ENCODE measurements around the gene NEURL3. TPM values are rescaled to one million over a fixed set of nuclear protein-coding genes. Genes with fewer than 3 reads are reported as not detected.
A peak's percentile ranks its signal among the peaks of the same experiment; 100 is the strongest.
"Not testable (repeated sequence)": the region's sequence is repeated elsewhere in the genome, so short reads cannot be mapped to it uniquely, and the experiment has no call there.

NEURL3 gene
- polyA plus RNA-seq (ENCODE audit: insufficient read depth in 1 of 5, insufficient read length in 5 of 5, low replicate concordance in 1 of 5), result under 1 TPM; 0.18 to 0.53 (median 0.25) TPM
- long read RNA-seq, donor 1, result 0 reads
- long read RNA-seq, donor 2, result 0 reads
- long read RNA-seq, donor 3, result 0 reads
- long read RNA-seq, donor 4, result 0 reads
- long read RNA-seq, donor 5, result 0 reads
- long read RNA-seq, donor 6, result 0 reads
- long read RNA-seq, donor 7, result 0 reads
- long read RNA-seq, donor 8, result 0 reads

DNA sequence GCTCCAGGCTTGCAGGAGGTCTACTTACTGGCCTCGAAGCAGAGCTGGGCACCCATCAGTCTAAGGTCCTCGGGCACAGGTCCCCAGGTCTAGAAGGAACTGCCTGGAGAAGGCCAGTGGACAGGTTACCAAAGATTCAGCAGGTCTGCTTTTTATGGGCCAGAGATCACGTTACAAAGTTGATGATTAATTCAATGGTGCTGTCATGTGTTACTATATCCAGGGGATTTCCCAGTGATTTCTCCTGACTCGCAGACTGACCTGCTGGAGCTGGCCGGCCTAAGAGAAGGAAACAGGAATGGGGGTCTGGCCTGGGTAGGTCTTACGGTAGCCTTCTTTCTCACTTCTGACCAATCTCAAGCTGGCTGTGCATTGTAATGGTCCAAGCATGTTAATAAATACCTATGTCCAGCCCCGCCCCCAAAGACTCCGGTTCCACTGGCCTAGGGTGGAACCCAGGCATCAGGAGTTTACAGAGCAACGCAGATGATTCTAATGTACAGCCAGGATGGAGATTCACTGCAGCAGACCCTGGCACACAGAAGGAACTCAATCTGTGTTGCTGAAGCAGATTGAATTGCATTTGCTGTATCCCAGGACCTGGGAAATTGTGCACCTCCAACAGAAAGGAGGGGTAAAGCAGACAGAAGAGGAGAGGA is at the start of gene NEURL3:
Gene NEURL3 (minus strand): TSS at position 127 of the 659 bp plus-strand sequence. CDS start 71 bp downstream, at position 56.
- no peak for DNase-seq

DNA sequence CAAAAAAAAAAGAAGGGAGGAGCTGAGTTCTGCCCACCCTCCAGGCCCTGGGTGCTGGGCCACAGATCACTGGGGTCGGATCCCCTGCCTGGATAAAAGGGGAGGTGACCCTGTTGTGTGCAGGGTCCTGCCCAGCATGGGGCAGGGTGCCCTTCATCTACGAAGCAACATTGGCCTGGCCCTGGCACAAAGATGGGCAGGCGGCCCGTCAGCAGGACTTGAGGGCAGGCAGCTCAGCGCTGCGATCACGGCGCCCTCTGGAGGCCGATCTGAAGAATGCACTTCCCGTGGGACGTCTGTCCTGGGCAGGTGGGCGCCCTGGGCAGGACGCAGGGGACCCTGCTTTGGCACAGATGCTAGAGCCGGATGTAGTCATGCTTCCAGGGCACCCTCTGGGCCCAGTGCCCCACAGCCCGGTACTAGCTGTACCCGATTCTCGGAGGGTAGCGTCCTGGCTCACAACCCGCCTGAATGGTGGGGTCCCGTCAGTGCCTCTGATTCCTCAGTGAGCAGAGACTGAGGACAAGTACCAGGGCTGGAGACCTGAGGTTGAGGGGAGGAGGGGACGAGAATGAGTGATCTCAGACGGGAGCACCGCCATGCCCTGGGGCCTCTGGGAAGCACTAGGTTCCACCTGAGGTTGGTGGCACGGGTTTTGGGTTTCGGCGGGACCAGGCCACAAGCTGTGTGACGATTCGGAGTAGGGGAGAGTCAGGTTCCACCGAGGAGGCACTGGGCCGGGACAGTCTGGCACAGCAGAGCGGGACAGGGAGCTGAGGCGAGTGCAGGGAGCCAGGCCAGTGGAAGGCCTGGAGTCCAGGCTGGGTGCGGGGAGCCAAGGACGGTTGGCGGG is 49.4 kb upstream of the NEURL3 start:
- peak in 1 of 2 donors; percentile 53 for DNase-seq

DNA sequence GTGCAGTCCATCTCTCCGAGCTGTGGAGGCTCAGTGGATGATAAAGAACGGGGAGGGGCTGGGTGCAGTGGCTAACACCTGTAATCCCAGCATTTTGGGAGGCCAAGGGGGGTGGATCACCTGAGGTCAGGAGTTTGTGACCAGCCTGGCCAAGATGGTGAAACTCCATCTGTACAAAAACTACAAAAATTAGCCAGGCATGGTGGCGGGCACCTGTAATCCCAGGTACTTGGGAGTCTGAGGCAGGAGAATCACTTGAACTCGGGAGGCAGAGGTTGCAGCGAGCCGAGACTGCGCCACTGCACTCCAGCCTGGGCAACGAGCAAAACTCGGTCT is 48.8 kb upstream of the NEURL3 start:
- not testable (repeated sequence) for DNase-seq

- no peak for DNase-seq
These were observed 48.2 kb upstream of the NEURL3 start for GRCh38 chr2:96553176-96553956.

DNA sequence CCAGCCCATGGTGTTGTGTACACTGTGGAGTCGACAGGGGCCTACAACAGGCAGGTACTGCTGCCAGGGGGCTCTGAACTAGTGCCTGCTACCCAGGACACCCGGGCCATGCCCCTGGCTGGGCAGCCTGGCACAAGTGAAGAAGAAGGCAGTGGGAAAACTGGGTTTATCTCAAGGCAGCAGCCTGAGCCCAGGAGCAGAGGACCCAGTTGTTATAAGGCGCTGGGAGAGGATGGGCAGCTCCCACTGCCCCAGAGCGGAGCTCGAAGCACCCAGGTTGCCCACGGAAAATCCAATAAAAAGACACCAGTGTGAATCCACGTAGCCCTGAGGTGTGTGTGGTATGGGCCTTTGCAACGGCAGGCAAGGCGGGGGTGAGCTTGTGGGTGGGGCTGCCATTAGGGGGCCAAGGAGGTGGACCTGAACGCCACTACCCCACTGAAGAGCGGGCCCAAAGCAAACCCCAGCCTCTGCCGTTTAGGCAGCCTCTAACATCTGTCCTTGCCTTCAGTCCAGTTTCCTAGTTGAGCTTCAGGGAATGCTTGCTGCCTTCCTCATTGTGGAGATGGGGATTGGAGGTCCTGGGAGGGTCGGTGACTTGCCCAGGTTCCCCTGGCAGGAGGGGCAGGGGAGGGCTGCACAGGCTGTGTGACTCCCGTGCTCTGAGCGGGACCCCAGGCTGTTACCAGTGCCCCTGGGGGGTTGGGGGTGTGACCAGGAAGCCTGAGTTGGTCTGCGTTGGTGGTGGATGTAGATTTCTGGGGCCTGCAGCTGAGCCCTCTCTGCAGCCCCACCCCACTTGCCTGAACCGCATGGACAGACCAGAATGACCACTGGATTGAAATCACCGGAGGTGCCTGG is 47.4 kb upstream of the NEURL3 start:
- no peak for DNase-seq

GRCh38 chr2:96551605-96552314 is 46.6 kb upstream of the NEURL3 start:
- no peak for DNase-seq

GRCh38 chr2:96550787-96551604 is 45.8 kb upstream of the NEURL3 start:
- no peak for DNase-seq

- DNase-seq, result no peak
These were observed 45.0 kb upstream of the NEURL3 start for GRCh38 chr2:96549967-96550786.

- DNase-seq, result no peak
These were observed 44.3 kb upstream of the NEURL3 start for GRCh38 chr2:96549466-96549785.

GRCh38 chr2:96548558-96549465 is 43.7 kb upstream of the NEURL3 start:
- DNase-seq, result no peak

GRCh38 chr2:96547731-96548171 is 42.6 kb upstream of the NEURL3 start:
- no peak for DNase-seq

DNA sequence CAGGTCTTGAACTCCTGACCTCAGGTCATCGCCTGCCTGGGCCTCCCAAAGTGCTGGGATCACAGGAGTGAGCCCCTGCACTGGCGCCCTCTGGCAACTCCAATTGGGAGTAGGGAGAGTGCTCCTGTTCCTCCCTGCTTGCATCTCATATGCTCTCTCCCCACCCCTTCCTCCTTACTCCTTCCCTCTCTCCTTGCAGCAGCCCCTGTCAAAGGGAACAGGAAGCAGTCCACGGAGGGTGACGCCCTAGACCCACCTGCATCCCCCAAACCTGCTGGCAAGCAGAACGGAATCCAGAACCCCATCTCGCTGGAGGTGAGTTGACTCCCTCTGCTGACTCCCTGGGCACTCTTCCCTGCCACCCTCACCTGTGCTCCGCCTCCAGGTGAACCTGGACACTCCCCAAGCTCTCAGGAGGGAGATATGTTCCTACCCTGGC is 42.1 kb upstream of the NEURL3 start:
- no peak for DNase-seq

- no peak for DNase-seq
These were observed 41.6 kb upstream of the NEURL3 start for GRCh38 chr2:96546797-96547196.

GRCh38 chr2:96546321-96546720 is 41.2 kb upstream of the NEURL3 start:
- no peak for DNase-seq

DNA sequence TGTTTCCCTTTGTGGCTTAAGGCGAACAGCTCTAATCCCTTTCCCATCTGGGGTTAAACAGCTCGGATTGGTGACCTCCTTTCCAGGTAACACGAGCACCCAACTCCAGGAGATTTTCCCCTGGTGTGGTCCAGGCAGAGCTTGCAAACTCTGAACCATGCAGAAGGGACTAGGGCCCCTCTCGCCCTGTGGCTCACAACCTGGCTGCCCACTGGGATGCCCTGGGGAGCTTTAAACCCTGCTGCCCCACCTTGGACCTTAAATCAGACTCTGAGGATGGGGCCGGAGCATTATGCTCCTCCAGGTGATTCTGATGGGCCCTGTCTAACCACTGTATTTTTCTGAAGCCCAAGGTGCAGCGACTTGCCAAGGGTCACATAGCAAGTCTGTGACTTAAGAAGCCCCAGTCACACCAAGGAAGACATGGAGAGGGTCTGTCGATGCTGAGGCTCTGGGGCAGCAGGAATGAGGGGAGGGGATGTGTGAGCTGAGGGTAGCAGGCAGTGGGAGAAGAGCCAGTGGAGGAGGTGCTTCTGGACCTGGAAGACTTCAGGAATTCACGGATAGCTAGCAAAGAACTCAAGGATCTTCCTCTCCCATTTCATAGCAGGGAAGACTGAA is 37.3 kb upstream of the NEURL3 start:
- no peak for DNase-seq

- DNase-seq, result no peak
These were observed 36.4 kb upstream of the NEURL3 start for GRCh38 chr2:96541398-96542152.

Data from right lung (tissue), 10 donors.